Measurements from ENCODE around the gene R3HDML. TPM values are rescaled to one million over a fixed set of nuclear protein-coding genes. Genes with fewer than 3 reads are reported as not detected.

Gene R3HDML
- total and polyA plus RNA-seq, 2 of the 13 experiments (the other 11 are each of a cell fraction or from before 2014, with no cell fraction given) = not detected

- TF ChIP-seq ZFP36L1 (CRISPR knock-in tag; IDR thresholded peaks at IDR 0.05) (peak; percentile 30; the same call in 1 of the 2 replicates), ZNF441 (CRISPR knock-in tag; IDR thresholded peaks at IDR 0.05; ENCODE audit: borderline replicate concordance) (peak; percentile 83), XBP1 (CRISPR knock-in tag; IDR thresholded peaks at IDR 0.05) (peak; percentile 62; the same call in 1 of the 2 replicates), ZNF12 (CRISPR knock-in tag; IDR thresholded peaks at IDR 0.05) (peak; percentile 84), ZNF264 (CRISPR knock-in tag; IDR thresholded peaks at IDR 0.05) (peak; percentile 96), ZNF777 (CRISPR knock-in tag; IDR thresholded peaks at IDR 0.05) (peak; percentile 88), YEATS4 (CRISPR knock-in tag; IDR thresholded peaks at IDR 0.05; ENCODE audit: borderline replicate concordance) (peak; percentile 94), ZFP90 (CRISPR knock-in tag; IDR thresholded peaks at IDR 0.05; ENCODE audit: borderline replicate concordance) (peak; percentile 97), ZNF432 (CRISPR knock-in tag; IDR thresholded peaks at IDR 0.05; ENCODE audit: borderline replicate concordance) (no peak; the same call in 1 of the 2 replicates), ZNF337 (CRISPR knock-in tag; IDR thresholded peaks at IDR 0.05; ENCODE audit: borderline replicate concordance, low read depth) (peak; percentile 49), HNRNPUL1 (IDR thresholded peaks at IDR 0.05; ENCODE audit: low read depth, low read length) (no peak), PRPF4 (IDR thresholded peaks at IDR 0.05; ENCODE audit: low read depth, low read length, poor library complexity, severe bottlenecking) (no peak), GFI1 (CRISPR knock-in tag; IDR thresholded peaks at IDR 0.05; ENCODE audit: borderline replicate concordance) (no peak; the same call in 1 of the 2 replicates), U2AF1 (optimal IDR thresholded peaks at IDR 0.05; ENCODE audit: low read depth, low read length) (peak; percentile 93), KDM4B (CRISPR knock-in tag; IDR thresholded peaks at IDR 0.05) (peak; percentile 69), ZNF350 (CRISPR knock-in tag; IDR thresholded peaks at IDR 0.05; ENCODE audit: borderline replicate concordance, low read depth) (peak; percentile 96), ATF1 (CRISPR knock-in tag; IDR thresholded peaks at IDR 0.05) (no peak), TCF7 (IDR thresholded peaks at IDR 0.05; ENCODE audit: low read depth) (peak; percentile 17; the same call in 1 of the 2 replicates), TFDP1 (CRISPR knock-in tag; IDR thresholded peaks at IDR 0.05; ENCODE audit: borderline replicate concordance) (peak; percentile 41; the same call in 1 of the 2 replicates), REXO4 (CRISPR knock-in tag; IDR thresholded peaks at IDR 0.05; ENCODE audit: borderline replicate concordance) (no peak), ZMYM3 (CRISPR knock-in tag; IDR thresholded peaks at IDR 0.05) (no peak; the same call in 1 of the 2 replicates), TBX2 (CRISPR knock-in tag; IDR thresholded peaks at IDR 0.05; ENCODE audit: borderline replicate concordance) (peak; percentile 97), ZNF782 (CRISPR knock-in tag; IDR thresholded peaks at IDR 0.05; ENCODE audit: borderline replicate concordance) (peak; percentile 96)
- TF ChIP-seq, protein P1, sequence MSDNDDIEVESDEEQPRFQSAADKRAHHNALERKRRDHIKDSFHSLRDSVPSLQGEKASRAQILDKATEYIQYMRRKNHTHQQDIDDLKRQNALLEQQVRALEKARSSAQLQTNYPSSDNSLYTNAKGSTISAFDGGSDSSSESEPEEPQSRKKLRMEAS (IDR thresholded peaks at IDR 0.05) = peak; percentile 17; the same call in 1 of the 2 replicates
- TF ChIP-seq, protein P2, sequence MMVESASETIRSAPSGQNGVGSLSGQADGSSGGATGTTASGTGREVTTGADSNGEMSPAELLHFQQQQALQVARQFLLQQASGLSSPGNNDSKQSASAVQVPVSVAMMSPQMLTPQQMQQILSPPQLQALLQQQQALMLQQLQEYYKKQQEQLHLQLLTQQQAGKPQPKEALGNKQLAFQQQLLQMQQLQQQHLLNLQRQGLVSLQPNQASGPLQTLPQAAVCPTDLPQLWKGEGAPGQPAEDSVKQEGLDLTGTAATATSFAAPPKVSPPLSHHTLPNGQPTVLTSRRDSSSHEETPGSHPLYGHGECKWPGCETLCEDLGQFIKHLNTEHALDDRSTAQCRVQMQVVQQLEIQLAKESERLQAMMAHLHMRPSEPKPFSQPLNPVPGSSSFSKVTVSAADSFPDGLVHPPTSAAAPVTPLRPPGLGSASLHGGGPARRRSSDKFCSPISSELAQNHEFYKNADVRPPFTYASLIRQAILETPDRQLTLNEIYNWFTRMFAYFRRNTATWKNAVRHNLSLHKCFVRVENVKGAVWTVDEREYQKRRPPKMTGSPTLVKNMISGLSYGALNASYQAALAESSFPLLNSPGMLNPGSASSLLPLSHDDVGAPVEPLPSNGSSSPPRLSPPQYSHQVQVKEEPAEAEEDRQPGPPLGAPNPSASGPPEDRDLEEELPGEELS (CRISPR knock-in tag; IDR thresholded peaks at IDR 0.05) = peak; percentile 88
- TF ChIP-seq, protein P3, sequence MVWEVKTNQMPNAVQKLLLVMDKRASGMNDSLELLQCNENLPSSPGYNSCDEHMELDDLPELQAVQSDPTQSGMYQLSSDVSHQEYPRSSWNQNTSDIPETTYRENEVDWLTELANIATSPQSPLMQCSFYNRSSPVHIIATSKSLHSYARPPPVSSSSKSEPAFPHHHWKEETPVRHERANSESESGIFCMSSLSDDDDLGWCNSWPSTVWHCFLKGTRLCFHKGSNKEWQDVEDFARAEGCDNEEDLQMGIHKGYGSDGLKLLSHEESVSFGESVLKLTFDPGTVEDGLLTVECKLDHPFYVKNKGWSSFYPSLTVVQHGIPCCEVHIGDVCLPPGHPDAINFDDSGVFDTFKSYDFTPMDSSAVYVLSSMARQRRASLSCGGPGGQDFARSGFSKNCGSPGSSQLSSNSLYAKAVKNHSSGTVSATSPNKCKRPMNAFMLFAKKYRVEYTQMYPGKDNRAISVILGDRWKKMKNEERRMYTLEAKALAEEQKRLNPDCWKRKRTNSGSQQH (CRISPR knock-in tag; IDR thresholded peaks at IDR 0.05; ENCODE audit: low read depth) = no peak; the same call in 1 of the 2 replicates
Observed at GRCh38 chr20:44355498-44356352, 18.9 kb downstream of the R3HDML start, which contains the start of gene HNF4A (continued).

Data from HepG2 (cell line).